ENCODE results near the gene DXO. TPM values are rescaled to one million over a fixed set of nuclear protein-coding genes. Genes with fewer than 3 reads are reported as not detected.

DXO gene
- total RNA-seq, 1 donor from 2014 or later = 28.9 TPM

DNA sequence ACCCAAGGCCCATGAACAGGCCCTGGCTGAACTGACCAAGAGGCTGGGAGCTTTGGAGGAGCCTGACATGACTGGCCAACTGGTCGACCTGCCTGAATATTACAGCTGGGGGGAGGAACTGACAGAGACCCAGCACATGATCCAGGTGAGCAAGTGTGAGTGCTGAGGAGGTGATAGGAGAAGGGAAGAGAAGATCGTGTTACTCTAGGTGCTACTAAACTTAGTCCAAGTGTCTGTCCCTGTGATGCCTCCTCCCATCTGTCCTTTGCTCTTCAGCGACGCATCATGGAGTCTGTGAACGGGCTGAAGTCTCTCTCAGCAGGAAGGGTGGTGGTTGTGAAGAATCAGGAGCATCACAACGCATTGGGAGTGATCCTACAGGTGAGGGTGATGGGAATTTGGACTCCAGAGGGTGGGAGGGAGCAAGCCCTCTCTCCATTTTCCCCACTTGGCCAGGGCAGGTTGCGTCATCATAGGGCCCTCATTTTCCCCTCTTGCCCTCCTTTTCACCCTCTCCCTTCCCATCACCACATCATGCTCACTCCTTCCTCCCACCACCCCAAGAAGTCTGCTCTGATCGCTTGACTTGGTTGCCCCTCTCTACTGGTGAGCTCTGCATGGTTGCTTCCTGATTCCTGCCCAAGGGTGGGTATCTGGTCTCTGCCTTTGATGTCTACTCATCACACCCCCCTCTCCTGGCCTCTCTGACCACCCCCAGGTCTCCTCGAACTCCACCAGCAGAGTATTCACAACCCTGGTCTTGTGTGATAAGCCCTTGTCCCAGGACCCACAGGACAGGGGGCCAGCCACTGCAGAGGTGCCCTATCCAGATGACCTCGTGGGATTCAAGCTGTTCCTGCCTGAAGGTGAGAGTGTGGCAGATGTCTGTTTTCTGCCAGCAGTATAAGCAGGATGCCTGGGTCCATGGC, 4.7 kb downstream of the DXO start:
- TF ChIP-seq CTCF (conservative IDR thresholded peaks at IDR 0.05) = no peak
- peak overlapping the region; percentile 28 for H3K4me3 Mint-ChIP-seq
- no peak for DNase-seq (ENCODE audit: extremely low spot score, unreplicated experiment)
- H3K27ac Mint-ChIP-seq = peak overlapping the region; percentile 59
- H3K36me3 Mint-ChIP-seq = peaks cover 6% of the 10 kb centered on the region
- no peaks in the 10 kb centered on the region for H3K27me3 Mint-ChIP-seq
- no peaks in the 10 kb centered on the region for H3K9me3 Mint-ChIP-seq
- H3K4me1 Mint-ChIP-seq (ENCODE audit: unreplicated experiment) = peaks cover 7% of the 10 kb centered on the region

DNA sequence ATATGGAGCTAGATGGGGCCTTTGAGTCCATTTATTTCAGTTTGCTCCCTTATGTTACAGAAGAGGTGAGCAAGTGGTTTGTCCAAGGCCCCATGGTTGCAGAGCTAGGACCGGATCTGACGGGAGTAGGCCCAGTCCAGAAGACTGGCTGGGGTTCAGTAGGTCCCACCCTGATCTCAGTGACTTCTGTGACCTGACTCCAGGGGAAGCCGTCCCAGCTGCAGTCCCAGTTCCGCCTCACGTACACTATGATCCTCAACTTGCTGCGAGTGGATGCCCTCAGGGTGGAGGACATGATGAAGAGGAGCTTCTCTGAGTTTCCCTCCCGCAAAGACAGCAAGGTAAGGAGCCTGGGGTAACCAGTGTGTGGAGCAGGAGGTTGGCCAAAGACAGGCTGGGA, 5.4 kb downstream of the DXO start:
- peaks cover 6% of the 10 kb centered on the region for H3K36me3 Mint-ChIP-seq
- H3K4me1 Mint-ChIP-seq (ENCODE audit: unreplicated experiment) = peaks cover 7% of the 10 kb centered on the region
- H3K9me3 Mint-ChIP-seq = no peaks in the 10 kb centered on the region
- H3K27ac Mint-ChIP-seq = no peak overlapping the region
- H3K4me3 Mint-ChIP-seq = no peak overlapping the region
- DNase-seq (ENCODE audit: extremely low spot score, unreplicated experiment) = no peak
- TF ChIP-seq CTCF (conservative IDR thresholded peaks at IDR 0.05) = no peak
- no peaks in the 10 kb centered on the region for H3K27me3 Mint-ChIP-seq

DNA sequence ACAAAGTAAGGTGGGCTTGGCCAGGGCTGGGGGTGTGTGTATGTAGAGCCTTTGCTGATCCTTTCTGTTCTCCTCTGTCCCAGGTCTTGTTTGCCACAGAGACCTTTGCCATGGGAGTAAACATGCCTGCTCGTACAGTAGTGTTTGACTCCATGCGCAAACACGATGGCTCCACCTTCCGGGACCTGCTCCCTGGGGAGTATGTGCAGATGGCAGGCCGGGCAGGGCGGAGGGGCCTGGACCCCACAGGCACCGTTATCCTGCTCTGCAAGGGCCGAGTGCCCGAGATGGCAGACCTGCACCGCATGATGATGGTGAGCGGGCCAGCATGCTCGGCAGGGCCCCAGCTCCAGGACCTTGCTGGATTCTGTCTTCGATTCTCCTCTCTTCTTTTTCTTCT, 6.2 kb downstream of the DXO start:
- H3K27ac Mint-ChIP-seq = no peak overlapping the region

DNA sequence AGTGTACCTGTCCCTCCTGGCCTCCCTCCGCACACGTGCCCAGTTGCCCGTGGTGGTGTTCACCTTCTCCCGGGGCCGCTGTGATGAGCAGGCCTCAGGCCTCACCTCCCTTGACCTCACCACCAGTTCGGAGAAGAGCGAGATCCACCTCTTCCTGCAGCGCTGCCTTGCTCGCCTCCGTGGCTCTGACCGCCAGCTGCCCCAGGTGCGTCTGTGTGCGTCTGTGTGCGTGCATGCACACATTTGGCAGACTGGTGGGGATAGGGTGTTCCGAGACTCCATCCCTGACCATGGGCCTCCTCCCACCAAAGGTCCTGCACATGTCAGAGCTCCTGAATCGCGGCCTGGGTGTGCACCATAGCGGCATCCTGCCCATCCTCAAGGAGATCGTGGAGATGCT, 8.0 kb downstream of the DXO start:
- Mint-ChIP-seq H3K27me3 (no peaks in the 10 kb centered on the region), H3K27ac (no peak overlapping the region), H3K4me1 (ENCODE audit: unreplicated experiment) (peaks cover 11% of the 10 kb centered on the region), H3K36me3 (no peaks in the 10 kb centered on the region), H3K4me3 (no peak overlapping the region), H3K9me3 (no peaks in the 10 kb centered on the region)
- TF ChIP-seq CTCF (conservative IDR thresholded peaks at IDR 0.05) = no peak
- no peak for DNase-seq (ENCODE audit: extremely low spot score, unreplicated experiment)

More for the DNA sequence above, 6.2 kb downstream of the DXO start:
- TF ChIP-seq CTCF (conservative IDR thresholded peaks at IDR 0.05) = no peak
- Mint-ChIP-seq H3K4me1 (ENCODE audit: unreplicated experiment) (peaks cover 7% of the 10 kb centered on the region), H3K9me3 (no peaks in the 10 kb centered on the region), H3K4me3 (no peak overlapping the region), H3K27me3 (no peaks in the 10 kb centered on the region), H3K36me3 (peaks cover 6% of the 10 kb centered on the region)
- DNase-seq (ENCODE audit: extremely low spot score, unreplicated experiment) = no peak

- TF ChIP-seq CTCF (conservative IDR thresholded peaks at IDR 0.05) = no peak
- no peaks in the 10 kb centered on the region for H3K9me3 Mint-ChIP-seq
- no peaks in the 10 kb centered on the region for H3K27me3 Mint-ChIP-seq
- peak overlapping the region; percentile 23 for H3K4me3 Mint-ChIP-seq
- peaks cover 22% of the 10 kb centered on the region for H3K4me1 Mint-ChIP-seq (ENCODE audit: unreplicated experiment)
- peaks cover 7% of the 10 kb centered on the region for H3K36me3 Mint-ChIP-seq
- no peak overlapping the region for H3K27ac Mint-ChIP-seq
- no peak for DNase-seq (ENCODE audit: extremely low spot score, unreplicated experiment)
These were observed 10.3 kb downstream of the DXO start for GRCh38 chr6:31961616-31962015.
